ENCODE measurements around the gene TGFBRAP1. TPM values are rescaled to one million over a fixed set of nuclear protein-coding genes. Genes with fewer than 3 reads are reported as not detected.

Gene TGFBRAP1
- total and polyA plus RNA-seq, 2 donors (not counting 3 experiments of a cell fraction or from before 2014, with no cell fraction given): 25.4 to 37.6 TPM

GRCh38 chr2:105290981-105291660 lies 38.4 kb downstream of the TGFBRAP1 start:
- Histone ChIP-seq H3K9ac (replicated peaks; ENCODE audit: extremely low read depth, insufficient read depth, low read length) (no peak overlapping the region), H3K9me3 (replicated peaks; ENCODE audit: control insufficient read depth, insufficient read depth, low read length) (no peaks in the 10 kb centered on the region), H3K9me1 (replicated peaks; ENCODE audit: control insufficient read depth, extremely low read depth, insufficient read depth, low read length) (no peaks in the 10 kb centered on the region), H3K79me2 (ENCODE audit: control insufficient read depth, insufficient read depth, low read length) (peaks cover 3% of the 10 kb centered on the region), H3K27me3 (ENCODE audit: control insufficient read depth in 2 of 2, insufficient read depth in 2 of 2, low read length in 2 of 2) (no peaks in the 10 kb centered on the region), H3K27ac (ENCODE audit: insufficient read depth, low read depth, low read length) (no peak overlapping the region), H3K36me3 (ENCODE audit: control insufficient read depth in 2 of 2, extremely low read depth in 1 of 2, insufficient read depth in 2 of 2, low read length in 2 of 2) (peaks cover 11% of the 10 kb centered on the region in 2 experiments), H3K4me1 (ENCODE audit: control insufficient read depth, extremely low read depth, insufficient read depth, low read length) (no peaks in the 10 kb centered on the region), H3K4me2 (ENCODE audit: insufficient read depth, low read length) (no peak overlapping the region), H3K4me3 (replicated peaks in 1 of 3; ENCODE audit: insufficient read depth in 1 of 3, low read depth in 1 of 3, low read length in 3 of 3) (no peak overlapping the region), H2AFZ (ENCODE audit: low read depth, low read length) (no peak overlapping the region), H4K20me1 (replicated peaks; ENCODE audit: control insufficient read depth, extremely low read depth, insufficient read depth, low read length) (no peaks in the 10 kb centered on the region)
- no TSS peak for BruUV-seq (replicated peaks)
- dilution Hi-C loops (cut with MboI; ENCODE audit: extremely low pct_ligation_motif_present, low sequenced_read_pairs): no loop called here
- FAIRE-seq: no peak
- no peak for DNase-seq (ENCODE audit: low read depth, low spot score)
- no peak for TF ChIP-seq MAX (IDR thresholded peaks at IDR 0.05; ENCODE audit: insufficient read depth, insufficient read length)
- TF ChIP-seq JUN (IDR thresholded peaks at IDR 0.05; ENCODE audit: borderline replicate concordance, insufficient read depth, insufficient read length, low read depth): no peak
- TF ChIP-seq POLR2A (IDR thresholded peaks at IDR 0.05; ENCODE audit: low read depth, low read length): no peak
- no peak for TF ChIP-seq MYC (IDR thresholded peaks at IDR 0.05; ENCODE audit: low read depth, low read length)
- TF ChIP-seq EZH2 (IDR thresholded peaks at IDR 0.05; ENCODE audit: borderline replicate concordance, low read depth, low read length, severe bottlenecking): no peak
- TF ChIP-seq POLR2AphosphoS5 (IDR thresholded peaks at IDR 0.05; ENCODE audit: insufficient read depth, low read depth, low read length): no peak
- no peak for TF ChIP-seq FOS (IDR thresholded peaks at IDR 0.05; ENCODE audit: borderline replicate concordance, insufficient read depth, low read length)
- no peak for TF ChIP-seq CTCF (IDR thresholded peaks at IDR 0.05; ENCODE audit: extremely low read depth in 1 of 2, insufficient read depth in 1 of 2, low read depth in 1 of 2, low read length in 2 of 2)
- TF ChIP-seq GATA2 (IDR thresholded peaks at IDR 0.05; ENCODE audit: insufficient read depth, insufficient read length, low read depth, low read length): no peak
- intact Hi-C loops (cut with micrococcal nuclease): no loop called here
- CTCF ChIA-PET: no interaction called here
- POLR2A ChIA-PET: no interaction called here
